ENCODE measurements around the gene HSPBP1.

The HSPBP1 gene

DNA sequence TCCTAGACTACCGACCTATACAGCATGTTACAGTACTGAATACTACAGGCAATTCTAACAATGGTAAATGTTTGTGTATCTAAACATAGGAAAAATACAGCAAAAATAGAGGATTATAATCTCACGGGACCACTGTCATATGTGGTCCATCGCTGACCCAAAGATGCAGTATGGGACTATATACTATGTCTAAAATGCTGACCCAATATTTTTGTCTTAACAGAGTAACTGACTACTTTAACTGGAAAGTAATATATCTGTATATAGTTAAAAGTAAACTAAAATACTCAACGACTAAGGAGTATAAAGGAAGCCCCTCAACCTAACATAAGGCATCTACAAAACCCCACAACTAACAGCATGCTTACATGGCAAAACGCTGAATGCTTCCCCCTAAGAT lies 46.9 kb downstream of the HSPBP1 start:
- Mint-ChIP-seq H3K36me3 (peaks cover 41 to 65% of the 10 kb centered on the region in 2 donors), H3K4me3 (no peak overlapping the region), H3K27ac (no peak overlapping the region), H3K9me3 (no peaks in the 10 kb centered on the region), H3K4me1 (peaks cover 10 to 11% of the 10 kb centered on the region in 2 donors), H3K27me3 (no peaks in the 10 kb centered on the region)
- DNase-seq = no peak
- ATAC-seq (replicated peaks) = no peak

DNA sequence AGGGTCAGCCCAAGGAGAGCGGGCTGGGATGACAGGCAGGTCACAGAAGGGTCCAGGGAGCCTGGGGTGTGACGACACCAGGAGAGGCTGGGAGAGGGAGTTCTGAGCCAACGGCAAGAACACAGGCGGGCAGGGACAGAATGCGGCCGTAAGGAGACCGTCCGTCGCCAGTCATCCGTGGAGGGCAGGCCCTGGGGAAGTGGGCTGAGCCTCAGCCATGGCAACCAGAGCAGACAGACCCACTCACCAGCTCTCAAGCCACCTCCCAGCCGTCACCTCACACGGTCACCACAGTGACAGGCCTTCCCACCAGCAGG lies 47.7 kb downstream of the HSPBP1 start:
- Mint-ChIP-seq H3K36me3 (peaks cover 42 to 65% of the 10 kb centered on the region in 2 donors), H3K9me3 (no peaks in the 10 kb centered on the region), H3K27me3 (no peaks in the 10 kb centered on the region), H3K27ac (no peak overlapping the region), H3K4me3 (no peak overlapping the region), H3K4me1 (peaks cover 10 to 11% of the 10 kb centered on the region in 2 donors)
- no peak for DNase-seq
- no peak for ATAC-seq (replicated peaks)

DNA sequence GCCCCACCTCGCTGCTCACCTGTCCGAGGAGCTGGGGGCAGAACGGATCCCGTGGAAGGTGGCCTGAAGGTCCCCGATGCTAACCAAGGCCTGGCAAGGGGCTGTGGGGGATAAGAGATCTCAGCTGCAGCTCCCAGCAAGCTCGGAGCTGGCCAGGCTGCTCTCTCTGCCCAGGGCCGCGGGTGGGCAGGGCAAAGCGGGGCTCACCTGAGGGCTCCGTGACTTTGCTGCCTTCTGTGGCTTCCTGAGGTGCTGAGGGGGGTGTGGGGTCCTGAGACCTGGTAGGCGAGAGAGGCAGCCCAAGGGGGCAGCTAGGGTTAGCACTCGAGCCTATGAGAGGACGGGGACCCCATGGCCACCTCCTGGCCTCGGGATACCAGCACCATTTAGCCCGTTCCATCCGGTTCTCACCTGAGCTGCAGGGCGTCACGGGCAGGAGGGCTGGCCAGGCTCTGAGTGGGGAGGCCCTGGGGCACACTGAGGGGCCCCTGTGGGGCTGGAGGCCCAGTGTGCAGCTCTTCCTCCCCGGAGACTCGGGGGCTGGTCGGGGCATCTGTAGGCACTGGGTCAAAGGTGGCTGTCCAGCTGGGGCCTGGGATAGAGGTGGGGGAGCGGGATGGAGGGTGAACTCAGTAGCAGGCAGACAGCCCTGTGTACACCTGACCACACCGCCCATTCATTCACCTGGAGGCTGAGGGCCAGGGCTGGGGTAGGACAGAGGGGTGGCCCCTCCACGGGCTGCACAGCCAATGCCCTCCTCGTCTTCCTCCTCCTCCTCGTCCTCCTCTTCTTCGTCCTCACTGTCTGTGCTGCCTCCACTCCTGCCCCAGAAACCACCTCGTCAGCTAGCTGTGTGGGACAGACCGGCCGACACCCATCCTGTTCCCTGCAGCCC lies 48.3 kb downstream of the HSPBP1 start:
- peaks cover 41 to 65% of the 10 kb centered on the region in 2 donors for H3K36me3 Mint-ChIP-seq
- no peak overlapping the region for H3K27ac Mint-ChIP-seq
- no peaks in the 10 kb centered on the region for H3K9me3 Mint-ChIP-seq
- peaks cover 10% of the 10 kb centered on the region in 2 donors for H3K4me1 Mint-ChIP-seq
- no peak for ATAC-seq (replicated peaks)
- DNase-seq = no peak
- no peaks in the 10 kb centered on the region for H3K27me3 Mint-ChIP-seq
- H3K4me3 Mint-ChIP-seq = no peak overlapping the region

DNA sequence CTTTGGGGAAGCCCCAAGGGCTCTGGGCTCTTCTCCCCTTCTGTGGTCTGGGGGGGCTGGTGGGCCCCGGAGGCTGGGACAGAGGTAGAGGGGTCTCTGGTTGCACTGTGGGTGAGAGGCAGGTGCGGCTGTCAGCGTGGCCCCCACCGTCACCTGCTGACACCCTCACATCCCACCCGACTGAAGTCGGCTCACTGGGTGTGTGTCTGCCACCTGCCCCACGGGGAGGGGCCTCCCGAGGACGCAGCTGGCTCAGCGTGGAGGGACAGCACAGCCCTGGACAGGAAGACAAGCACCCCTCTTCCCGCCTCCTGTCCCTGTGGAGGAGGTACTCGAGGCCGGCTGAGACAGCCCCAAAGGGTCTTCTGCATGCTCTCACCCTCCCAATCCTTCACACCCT lies 49.1 kb downstream of the HSPBP1 start:
- Mint-ChIP-seq H3K4me1 (peaks cover 8 to 10% of the 10 kb centered on the region in 2 donors), H3K4me3 (no peak overlapping the region), H3K9me3 (no peaks in the 10 kb centered on the region), H3K27me3 (no peaks in the 10 kb centered on the region), H3K36me3 (peaks cover 40 to 63% of the 10 kb centered on the region in 2 donors), H3K27ac (peak overlapping the region; percentile 56)
- DNase-seq = no peak
- ATAC-seq (replicated peaks) = no peak

GRCh38 chr19:55230329-55230728 lies 49.6 kb downstream of the HSPBP1 start:
- ATAC-seq (replicated peaks) = no peak
- Mint-ChIP-seq H3K4me1 (peaks cover 13% of the 10 kb centered on the region in 2 donors), H3K4me3 (no peak overlapping the region), H3K27me3 (no peaks in the 10 kb centered on the region), H3K9me3 (no peaks in the 10 kb centered on the region), H3K36me3 (peaks cover 43 to 66% of the 10 kb centered on the region in 2 donors), H3K27ac (peak overlapping the region; percentile 62)
- no peak for DNase-seq

- no peak overlapping the region for H3K27ac Mint-ChIP-seq
- peaks cover 41 to 64% of the 10 kb centered on the region in 2 donors for H3K36me3 Mint-ChIP-seq
- DNase-seq (no peak), ATAC-seq (replicated peaks) (no peak)
- peaks cover 12 to 16% of the 10 kb centered on the region in 2 donors for H3K4me1 Mint-ChIP-seq
- H3K9me3 Mint-ChIP-seq = no peaks in the 10 kb centered on the region
- no peaks in the 10 kb centered on the region for H3K27me3 Mint-ChIP-seq
- H3K4me3 Mint-ChIP-seq = no peak overlapping the region
Measured at GRCh38 chr19:55229789-55230182, 50.1 kb downstream of the HSPBP1 start.

- DNase-seq (no peak), ATAC-seq (replicated peaks) (no peak)
- H3K27me3 Mint-ChIP-seq = no peaks in the 10 kb centered on the region
- H3K4me1 Mint-ChIP-seq = peaks cover 10 to 16% of the 10 kb centered on the region in 2 donors
- H3K4me3 Mint-ChIP-seq = no peak overlapping the region
- H3K36me3 Mint-ChIP-seq = peaks cover 38 to 62% of the 10 kb centered on the region in 2 donors
- H3K27ac Mint-ChIP-seq = no peak overlapping the region
- no peaks in the 10 kb centered on the region for H3K9me3 Mint-ChIP-seq
Measured at GRCh38 chr19:55229145-55229788, 50.6 kb downstream of the HSPBP1 start.

DNA sequence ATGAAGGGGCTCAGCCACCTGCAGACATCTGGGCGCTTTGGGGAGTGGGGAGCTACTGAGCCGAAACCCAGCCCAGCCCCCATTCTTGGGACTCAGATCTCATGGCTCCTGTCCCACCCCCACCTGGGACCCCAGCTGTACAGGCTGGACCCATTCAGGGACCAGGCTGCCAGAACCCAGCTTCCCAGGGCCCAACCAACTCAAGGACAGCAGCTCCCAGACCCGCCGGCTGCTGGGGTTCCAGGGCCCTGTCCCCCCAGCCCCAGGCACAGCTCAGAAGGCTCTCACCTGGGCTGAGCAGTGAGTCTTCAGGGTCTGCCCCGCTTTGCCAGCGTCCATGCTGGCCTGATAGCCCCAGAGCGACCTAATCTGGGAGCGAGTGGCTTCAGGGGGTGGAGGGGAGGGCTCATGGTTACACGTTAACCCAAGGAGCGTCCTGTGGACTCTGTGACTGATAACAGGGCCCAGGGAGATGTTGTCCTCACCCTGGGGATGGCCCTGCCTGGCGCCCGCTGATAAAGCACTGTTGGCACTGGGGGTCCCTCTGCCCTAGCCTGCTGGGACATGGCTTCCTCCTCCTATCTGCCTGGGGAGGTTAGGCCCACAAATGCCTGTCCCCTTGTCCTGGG lies 51.4 kb downstream of the HSPBP1 start, which contains the start of gene TMEM86B:
Gene TMEM86B, minus strand, starts transcription at position 361 of the 629 bp plus-strand sequence. Its CDS starts 22 bp downstream, at position 339.
- no peak for ATAC-seq (replicated peaks)
- peaks cover 39 to 65% of the 10 kb centered on the region in 2 donors for H3K36me3 Mint-ChIP-seq
- no peaks in the 10 kb centered on the region for H3K27me3 Mint-ChIP-seq
- H3K9me3 Mint-ChIP-seq = no peaks in the 10 kb centered on the region
- no peak for DNase-seq
- peaks cover 10 to 16% of the 10 kb centered on the region in 2 donors for H3K4me1 Mint-ChIP-seq
- H3K4me3 Mint-ChIP-seq = no peak within 1 kb of the TSS
- H3K27ac Mint-ChIP-seq = peak within 1 kb of the TSS; percentile 70

DNA sequence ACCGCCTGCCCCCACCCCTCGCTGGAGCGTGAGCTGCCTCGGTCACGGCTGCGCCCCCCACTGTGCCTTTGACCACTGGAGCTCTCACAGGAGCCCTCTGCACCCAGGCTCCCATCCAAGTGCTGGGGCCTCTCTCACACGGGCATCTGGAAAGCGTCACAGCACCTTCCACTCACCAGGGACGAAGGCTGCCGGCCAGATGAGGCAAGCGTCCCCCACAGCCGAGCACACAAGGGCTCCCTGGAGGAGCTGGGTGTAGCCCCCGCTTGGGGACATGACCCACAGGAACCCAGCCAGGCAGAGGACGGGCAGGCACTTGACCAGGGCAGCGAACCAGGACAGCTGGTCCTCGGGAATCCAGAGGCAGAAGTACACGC lies 51.9 kb downstream of the HSPBP1 start:
- Mint-ChIP-seq H3K27ac (peak overlapping the region; percentile 70), H3K9me3 (no peaks in the 10 kb centered on the region), H3K36me3 (peaks cover 38 to 64% of the 10 kb centered on the region in 2 donors), H3K4me1 (peaks cover 10 to 16% of the 10 kb centered on the region in 2 donors), H3K27me3 (no peaks in the 10 kb centered on the region), H3K4me3 (no peak overlapping the region)
- ATAC-seq (replicated peaks) (no peak), DNase-seq (no peak)

GRCh38 chr19:55227241-55228014 lies 52.5 kb downstream of the HSPBP1 start:
- no peak overlapping the region for H3K4me3 Mint-ChIP-seq
- DNase-seq (no peak), ATAC-seq (replicated peaks) (peak in 1 of 2 donors; percentile 11)
- H3K4me1 Mint-ChIP-seq = peaks cover 10 to 16% of the 10 kb centered on the region in 2 donors
- no peaks in the 10 kb centered on the region for H3K27me3 Mint-ChIP-seq
- H3K27ac Mint-ChIP-seq = peak overlapping the region; percentile 70
- peaks cover 38 to 64% of the 10 kb centered on the region in 2 donors for H3K36me3 Mint-ChIP-seq
- H3K9me3 Mint-ChIP-seq = no peaks in the 10 kb centered on the region

GRCh38 chr19:55226788-55227187 lies 53.1 kb downstream of the HSPBP1 start:
- no peak for DNase-seq
- no peak for ATAC-seq (replicated peaks)
- Mint-ChIP-seq H3K27me3 (no peaks in the 10 kb centered on the region), H3K4me1 (peaks cover 9 to 16% of the 10 kb centered on the region in 2 donors), H3K9me3 (no peaks in the 10 kb centered on the region), H3K36me3 (peaks cover 42 to 62% of the 10 kb centered on the region in 2 donors), H3K27ac (peak overlapping the region; percentile 21), H3K4me3 (no peak overlapping the region)

DNA sequence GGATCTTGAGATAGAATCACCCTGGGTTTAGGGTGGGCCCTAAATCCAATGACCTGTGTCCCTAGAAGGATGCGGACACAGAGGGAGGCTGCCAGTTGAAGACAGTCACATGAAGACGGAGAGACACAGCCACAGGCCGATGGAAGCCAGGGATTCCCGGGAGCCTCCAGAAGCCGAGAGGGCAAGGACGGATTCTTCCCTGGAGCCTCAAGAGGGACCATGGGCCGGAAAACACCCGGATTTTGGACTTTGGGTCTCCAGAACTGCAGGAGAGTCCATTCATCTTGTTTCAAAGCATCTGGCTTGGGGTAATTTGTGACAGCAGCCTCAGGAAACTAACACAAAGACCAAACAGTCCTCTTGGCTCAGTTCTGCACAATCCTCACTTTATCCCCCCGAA lies 53.6 kb downstream of the HSPBP1 start:
- Mint-ChIP-seq H3K27me3 (no peaks in the 10 kb centered on the region), H3K4me1 (peaks cover 9 to 16% of the 10 kb centered on the region in 2 donors), H3K9me3 (peaks cover 2 to 3% of the 10 kb centered on the region in 2 donors), H3K27ac (no peak overlapping the region), H3K36me3 (peaks cover 43 to 67% of the 10 kb centered on the region in 2 donors), H3K4me3 (no peak overlapping the region)
- DNase-seq (no peak), ATAC-seq (replicated peaks) (no peak)

DNA sequence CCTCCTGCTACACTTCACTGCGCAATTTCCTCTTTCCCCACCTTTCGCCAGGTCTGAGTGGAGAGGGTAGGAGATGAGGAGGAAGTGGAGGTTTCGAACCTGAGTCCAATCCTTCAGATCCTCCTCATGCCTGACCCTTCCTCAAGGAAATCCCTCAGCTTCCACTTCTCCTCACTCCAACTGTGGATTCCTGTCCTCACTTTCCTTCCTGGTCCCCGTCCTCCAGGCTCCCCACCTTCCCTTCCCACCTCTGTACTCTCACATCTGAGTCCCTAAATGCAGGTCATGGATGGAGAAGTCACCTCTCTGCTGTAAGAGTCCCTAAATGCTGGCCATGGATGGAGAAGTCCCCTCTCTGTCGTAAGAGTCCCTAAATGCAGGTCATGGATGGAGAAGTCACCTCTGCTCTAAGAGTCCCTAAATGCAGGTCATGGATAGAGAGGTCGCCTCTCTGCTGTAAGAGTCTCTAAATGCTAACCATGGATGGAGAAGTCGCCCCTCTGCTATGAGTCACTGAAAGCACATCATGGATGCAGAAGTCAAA lies 54.4 kb downstream of the HSPBP1 start:
- peak overlapping the region in 1 of 2 donors; percentile 48 for H3K4me3 Mint-ChIP-seq
- peaks cover 50 to 75% of the 10 kb centered on the region in 2 donors for H3K36me3 Mint-ChIP-seq
- H3K9me3 Mint-ChIP-seq = peaks cover 3 to 5% of the 10 kb centered on the region in 2 donors
- ATAC-seq (replicated peaks) (peak in 1 of 2 donors; percentile 20), DNase-seq (no peak)
- H3K27me3 Mint-ChIP-seq = no peaks in the 10 kb centered on the region
- peak overlapping the region; percentile 70 for H3K27ac Mint-ChIP-seq
- peaks cover 9 to 16% of the 10 kb centered on the region in 2 donors for H3K4me1 Mint-ChIP-seq
